Activated CD4-positive, CD25-positive, alpha-beta regulatory T cell (primary cell): ENCODE results near the gene EVC.

ENCODE experiments used
- DNase-seq, 4 experiments: peaks; one replicate each; lab custom pipeline; 2025; lab: John Stamatoyannopoulos, UW

Gene EVC

DNA sequence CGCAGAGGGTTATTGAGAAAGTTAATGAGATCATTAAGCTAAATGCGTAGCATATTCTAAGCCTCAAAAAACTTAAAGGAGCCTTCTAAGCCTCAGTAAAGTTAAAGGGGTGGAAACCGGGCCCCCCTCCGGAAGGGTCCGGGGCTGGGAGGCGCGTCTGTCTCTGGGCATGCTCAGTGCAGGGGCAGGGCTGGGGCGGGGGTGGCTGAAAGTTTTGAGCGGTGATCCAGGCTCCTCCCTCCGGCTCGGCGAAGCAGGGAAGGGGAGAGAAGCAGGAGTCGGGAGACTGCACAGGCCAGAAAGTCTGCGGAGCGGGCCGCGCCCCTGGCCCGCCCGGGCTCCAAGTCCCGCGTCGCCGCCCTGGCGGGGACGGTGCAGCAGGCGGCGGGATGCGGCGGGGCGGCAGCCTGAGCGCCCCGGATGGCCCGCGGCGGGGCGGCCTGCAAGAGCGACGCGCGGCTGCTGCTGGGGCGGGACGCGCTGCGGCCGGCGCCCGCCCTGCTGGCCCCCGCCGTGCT lies at the start of gene EVC:
Gene EVC, plus strand, starts transcription at position 241 of the 518 bp plus-strand sequence. Its CDS starts 180 bp downstream, at position 421.
- no peak for DNase-seq

DNA sequence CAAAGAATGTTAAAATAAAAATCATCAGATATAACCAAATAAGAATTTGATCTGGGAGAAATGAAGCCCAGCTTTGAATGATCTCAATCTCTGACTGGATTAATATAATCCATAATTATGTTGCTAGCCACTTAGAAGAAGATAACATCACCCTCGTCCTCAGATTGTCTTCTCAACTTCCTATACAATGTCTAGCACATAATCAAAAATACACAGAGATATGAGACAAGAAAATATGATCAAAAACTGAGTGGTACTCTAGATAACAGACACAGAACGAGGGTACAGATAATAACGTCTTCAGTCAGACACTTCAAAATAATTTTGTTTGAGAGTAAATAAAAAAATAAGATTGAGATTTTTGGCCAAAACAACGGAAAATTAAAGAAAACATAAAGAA lies 49.8 kb upstream of the EVC start:
- DNase-seq = no peak

DNA sequence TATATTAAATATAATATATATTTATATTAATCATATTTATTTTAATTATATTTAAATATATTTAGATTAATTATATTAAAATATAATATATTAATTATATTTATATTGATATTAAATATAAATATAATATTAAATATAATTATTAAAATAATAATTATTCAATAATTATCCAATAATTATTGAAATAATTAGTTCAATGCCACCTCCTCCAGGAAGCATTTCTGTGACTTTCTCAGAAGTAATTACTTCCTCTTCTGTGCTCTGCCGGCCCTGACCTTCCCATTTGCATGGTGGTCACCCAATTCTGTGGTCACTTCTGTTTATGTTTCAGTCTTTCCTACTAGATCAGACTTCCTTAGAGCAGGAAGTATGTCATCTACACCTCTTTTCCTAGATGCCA lies 48.4 kb upstream of the EVC start:
- no peak for DNase-seq

DNA sequence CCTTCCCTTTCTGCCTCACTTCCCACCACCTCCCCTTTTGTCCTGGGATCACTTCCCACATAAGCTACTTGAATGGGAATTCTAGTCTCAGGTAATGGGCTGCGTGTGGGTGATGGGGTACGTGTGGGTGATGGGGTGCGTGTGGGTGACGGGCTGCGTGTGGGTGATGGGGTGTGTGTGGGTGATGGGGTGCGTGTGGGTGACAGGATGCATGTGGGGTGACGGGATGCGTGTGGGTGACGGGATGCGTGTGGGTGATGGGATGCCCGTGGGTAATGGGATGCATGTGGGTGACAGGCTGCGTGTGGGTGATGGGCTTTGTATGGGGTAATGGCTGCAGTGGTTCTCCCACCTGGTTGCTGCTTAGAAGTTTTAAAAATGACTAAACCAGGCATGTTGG lies 46.2 kb upstream of the EVC start:
- DNase-seq = no peak

DNA sequence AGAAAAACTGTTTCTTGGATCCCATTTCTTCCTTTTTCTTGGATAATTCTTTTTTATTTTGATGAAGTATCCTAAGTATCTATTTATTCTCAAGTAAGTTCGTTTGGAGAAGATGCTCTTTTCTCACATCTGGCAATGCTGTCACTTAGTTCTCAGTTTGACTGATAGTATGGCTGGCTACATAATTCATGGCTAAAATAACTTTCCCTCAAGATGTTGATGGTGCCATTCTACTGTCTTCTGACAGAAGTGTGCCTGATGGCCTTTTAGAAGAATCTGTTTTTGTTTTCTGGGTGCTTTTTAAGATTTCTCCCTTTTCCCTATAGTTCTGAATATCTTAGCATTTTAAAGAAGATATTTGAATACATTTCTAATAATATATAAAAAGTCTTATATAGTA lies 44.3 kb upstream of the EVC start:
- DNase-seq = no peak

DNA sequence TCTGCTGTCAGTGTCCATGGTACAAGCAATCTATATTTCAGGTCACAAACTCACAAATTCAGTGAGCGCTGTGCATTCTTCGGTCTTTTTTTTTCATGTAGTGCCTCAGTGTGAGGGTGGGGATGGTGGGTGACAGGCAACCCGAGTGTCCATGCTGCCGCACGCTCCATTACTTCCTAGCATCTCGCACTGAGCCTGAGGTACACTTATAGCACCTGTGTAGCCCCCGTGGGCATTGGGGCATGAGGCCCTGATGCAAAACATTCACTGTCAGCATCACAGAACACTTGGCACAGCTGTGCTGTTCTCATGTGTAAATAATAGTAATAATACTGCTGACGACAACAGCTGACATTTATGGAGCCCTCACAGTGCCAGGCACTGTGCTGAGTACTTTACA lies 34.2 kb upstream of the EVC start:
- DNase-seq = no peak

DNA sequence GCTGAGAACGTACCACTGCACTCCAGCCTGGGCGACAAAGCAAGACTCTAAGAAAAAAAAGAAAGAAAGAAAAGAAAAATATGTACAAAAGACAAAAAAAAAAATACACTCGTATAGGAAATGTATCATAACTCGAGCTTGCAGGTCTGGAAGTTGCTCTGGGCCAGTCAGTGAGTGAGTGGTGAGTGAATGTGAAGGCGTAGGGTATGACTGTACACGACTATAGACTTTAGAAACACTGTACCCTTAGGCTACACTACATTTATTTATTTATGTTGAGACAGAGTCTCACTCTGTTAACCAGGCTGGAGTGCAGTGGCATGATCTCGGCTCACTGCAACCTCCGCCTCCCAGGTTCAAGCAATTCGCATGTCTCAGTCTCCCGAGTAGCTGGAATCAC lies 32.0 kb upstream of the EVC start:
- no peak for DNase-seq

DNA sequence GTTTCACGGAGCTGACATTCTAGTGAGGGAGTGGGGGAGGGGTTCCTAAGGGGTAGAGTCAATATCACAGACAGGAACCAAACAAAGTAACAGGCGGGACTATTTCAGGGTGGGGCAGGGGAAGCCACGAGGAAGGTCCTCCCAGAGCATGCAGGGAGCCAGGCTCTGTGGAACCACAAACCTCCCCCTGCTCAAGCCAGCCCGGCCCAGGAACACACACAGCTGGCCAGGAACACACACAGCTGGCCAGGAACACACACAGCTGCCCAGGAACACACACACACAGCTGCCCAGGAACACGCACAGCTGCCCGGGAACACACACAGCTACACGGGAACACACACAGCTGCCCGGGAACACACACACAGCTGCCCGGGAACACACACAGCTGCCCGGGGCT lies 27.4 kb upstream of the EVC start:
- DNase-seq = no peak

DNA sequence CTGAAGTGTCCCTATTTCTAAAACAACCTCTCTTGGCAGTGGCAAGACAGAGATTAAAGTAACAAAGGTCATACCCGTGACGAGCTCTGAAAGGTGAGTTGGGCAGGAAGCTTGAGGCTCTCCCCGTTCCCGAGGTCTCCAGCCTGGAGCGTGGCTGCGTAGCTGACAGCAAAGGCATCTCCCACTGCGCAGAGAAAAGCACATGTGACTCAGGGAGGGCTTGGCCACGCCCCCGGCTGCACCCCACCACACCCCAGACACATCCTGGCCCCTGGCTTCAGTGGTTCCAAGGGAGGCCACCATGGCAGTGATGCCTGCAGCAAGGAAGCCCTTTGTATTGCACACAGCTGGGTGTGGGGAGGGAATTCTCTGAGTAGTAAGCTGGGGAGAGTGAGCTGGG lies 25.7 kb upstream of the EVC start:
- DNase-seq = no peak

DNA sequence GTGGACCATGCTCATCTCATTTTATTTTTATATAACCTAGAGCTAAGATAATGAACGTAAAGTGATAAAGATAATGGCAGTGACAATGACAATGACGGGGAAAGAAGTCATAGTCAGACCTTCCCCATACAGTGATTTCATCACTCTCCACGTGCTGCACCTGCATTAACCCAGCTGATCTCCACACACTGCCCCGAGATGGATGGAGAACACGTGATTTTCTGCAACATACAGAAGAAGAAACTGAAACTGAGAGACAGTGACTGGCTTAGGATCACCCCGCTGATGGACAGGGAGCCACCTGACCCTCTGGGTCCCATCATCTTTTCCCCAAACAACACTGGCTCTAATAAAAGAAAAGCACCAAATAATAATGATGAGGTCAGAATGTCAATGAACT lies 24.7 kb upstream of the EVC start:
- no peak for DNase-seq

DNA sequence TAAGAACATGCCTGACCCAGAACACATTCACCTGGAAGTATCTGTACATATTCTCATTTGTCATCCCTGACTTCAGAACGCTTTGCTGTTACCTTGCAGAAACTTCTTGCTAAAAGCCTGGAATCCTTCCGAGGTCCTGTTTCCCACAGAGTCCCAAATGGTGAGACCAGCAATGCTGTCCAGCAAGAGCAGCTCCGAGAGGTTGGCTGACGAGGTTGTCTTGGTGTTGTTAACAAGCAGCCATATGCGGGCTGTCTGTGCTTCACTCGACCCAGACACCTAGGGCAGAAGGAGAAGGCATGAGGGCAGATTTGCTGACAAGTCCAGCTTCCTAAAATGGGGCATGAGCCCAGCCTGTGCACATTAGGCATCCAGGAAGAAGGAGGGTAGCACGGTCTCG lies 21.9 kb upstream of the EVC start:
- no peak for DNase-seq

DNA sequence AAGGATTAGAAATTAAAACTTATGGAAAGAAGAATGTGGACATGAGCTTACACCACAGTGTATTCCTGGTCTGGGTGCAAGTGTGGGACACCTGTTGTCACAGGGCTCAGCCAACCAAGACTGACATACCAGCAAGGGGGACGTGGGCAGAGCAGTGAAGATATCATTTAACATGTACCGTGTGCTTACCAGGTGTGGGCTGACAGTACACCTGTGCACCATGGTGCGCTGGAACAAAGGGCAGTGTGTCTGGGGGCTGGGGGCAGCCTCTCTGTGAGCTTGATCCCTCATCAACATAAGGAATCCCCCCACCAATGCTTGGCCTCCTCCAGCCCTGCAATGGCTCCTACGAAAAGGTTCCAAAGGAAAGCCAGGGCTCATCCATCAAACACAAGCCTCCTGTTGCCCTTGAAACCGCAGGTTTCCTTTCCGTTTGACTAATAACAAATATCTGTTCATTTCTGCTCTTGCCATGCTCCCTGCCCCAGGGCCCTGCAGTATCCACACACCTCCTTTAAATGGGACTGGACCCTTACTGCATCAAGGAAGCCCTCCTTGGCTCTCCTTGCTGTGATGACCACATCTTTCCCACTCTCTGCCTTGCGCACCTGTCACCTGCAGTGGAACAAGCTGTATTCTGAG lies 19.4 kb upstream of the EVC start:
- no peak for DNase-seq

DNA sequence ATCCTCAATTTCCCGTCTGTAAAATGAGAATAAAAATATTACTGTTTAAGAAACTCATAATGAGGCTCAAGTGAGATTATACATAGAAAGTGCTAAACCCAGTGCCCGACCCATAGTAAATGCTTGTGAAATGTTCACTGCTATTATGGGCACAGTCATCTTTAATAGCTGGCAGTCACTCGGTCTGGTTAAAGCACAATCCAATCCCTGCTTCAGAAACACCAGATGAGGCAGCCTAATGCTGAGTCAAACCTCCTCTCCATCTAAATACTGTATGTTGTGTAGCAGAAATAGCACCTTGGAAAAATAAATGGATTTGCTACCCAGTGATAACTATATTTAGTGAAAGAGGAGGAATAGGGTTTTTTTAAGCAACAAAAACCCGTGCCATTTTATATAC lies 17.1 kb upstream of the EVC start:
- DNase-seq = no peak

DNA sequence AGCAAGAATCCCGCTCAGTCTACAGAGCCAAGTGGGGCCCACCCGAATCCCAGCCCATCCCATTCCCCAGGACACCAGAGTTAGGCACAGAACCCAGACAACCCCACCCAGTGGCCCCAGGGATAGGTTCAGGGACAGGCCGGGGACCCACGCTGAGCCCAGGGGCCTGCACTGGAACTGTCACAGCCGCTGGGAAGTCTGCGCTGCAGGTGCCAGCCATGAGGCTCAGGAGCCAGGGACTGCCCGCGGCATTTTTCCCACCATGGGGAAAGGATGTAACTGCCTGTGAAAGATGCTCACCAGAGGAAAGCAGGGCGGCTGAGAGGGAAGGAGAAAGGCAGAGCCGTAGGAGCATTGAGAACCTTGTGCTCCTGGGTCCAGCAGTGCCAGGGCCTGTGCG lies 14.7 kb upstream of the EVC start:
- no peak for DNase-seq

DNA sequence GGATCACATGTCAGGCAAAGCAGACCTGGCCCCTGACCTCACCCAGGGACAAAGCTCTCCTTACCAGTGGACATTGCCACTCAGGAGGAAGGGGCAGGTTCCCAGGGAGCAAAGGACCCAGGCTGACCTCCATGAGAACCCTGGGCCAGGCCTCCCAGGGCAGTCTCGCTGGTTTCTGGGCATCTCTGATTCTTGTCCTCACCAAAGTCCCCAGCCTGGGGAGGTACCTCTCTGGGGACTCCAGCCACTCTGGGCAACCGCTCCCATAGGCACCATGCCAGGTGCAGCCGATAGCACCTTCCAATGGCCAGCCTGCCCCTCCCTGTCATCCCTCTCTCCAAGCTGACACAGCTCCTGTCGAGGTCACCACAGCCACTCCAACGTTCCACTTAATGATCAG lies 10.5 kb upstream of the EVC start:
- no peak for DNase-seq

DNA sequence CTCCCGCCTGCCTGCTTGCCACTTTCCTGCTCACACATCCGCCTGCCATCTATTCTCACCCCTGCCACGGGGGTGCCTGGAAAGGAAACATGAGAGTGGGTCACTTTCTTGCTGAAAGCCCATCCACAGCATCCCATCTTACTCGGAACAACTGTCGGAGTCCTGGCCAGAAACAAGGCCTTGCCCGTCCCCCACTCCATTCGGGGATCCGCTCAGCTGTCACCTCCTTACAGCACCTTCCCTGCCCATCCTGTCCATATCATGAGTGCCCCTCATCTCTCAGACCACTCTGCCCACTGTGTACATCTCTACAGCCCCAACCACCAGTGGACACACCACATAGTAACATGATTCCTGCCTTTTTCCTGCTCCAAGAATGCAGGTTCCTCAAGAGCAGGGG lies 9.0 kb upstream of the EVC start:
- DNase-seq = no peak

DNA sequence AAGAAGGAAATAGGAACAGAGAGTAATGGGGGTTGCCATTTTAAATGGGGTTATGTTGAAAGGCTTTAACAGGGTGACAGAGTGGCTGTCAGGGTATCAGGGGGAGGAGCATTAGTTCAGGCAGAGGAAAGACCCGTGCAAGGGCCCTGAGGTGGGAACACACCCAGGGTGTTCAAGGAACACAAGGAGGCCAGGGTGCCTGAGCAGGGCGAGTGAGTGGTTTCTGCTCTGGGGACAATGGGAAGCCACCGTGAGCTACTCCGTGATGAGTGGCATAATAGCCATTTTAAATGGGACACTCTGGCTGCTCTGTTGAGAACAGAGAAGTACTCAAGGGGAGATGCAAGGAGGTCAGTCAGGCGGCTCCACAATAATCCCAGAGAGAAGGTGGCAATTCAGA lies 7.2 kb upstream of the EVC start:
- DNase-seq = no peak

DNA sequence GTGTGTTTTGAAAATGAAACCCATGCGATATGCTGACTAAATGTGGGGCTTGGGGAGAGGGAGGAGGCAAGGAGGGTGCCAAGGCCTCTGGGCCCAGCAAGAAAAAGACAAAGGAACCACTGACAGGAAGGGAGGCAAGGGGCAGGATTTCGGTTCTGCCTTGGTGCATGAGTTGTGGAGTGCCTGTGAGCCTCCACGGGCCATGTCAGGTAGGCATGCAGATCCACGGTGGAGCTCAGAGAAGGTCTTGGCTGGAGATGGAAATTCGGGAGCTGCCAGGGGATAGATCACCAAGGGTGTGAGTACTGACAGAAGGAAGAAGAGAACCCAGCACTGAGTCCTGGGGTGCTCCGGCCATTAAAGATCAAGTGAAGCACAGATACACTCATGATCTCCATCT lies 6.7 kb upstream of the EVC start:
- DNase-seq = no peak

DNA sequence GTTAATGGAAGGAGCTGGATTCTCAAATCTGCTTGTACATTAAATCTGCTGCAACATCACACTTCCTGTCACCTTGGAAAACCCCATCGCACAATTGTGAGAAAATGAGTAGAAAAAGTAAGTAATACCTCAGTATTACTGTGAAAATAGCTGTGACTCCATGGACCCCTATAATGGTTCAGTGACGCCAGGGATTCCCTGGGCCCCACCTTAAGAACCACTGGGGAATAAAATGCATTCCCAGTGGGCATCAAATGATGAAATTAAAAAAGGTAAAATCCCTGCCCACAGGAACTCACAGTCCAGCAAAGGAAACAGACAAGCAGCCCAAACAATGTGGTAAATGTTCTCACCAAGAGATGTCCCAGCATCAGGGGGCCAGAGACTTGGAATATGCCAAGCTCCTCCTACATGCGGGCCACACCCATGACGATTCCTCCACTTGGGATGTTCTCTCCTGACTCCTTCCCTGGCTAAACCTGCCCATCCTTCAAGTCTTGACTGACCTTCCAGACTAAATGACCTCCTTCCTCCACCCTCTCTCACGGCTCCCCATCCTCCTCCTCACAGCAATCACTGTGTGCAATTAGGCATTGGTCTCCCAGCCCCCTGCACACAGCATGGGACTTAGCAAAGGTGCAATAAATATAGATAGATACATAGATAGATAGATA lies 5.2 kb upstream of the EVC start:
- no peak for DNase-seq

DNA sequence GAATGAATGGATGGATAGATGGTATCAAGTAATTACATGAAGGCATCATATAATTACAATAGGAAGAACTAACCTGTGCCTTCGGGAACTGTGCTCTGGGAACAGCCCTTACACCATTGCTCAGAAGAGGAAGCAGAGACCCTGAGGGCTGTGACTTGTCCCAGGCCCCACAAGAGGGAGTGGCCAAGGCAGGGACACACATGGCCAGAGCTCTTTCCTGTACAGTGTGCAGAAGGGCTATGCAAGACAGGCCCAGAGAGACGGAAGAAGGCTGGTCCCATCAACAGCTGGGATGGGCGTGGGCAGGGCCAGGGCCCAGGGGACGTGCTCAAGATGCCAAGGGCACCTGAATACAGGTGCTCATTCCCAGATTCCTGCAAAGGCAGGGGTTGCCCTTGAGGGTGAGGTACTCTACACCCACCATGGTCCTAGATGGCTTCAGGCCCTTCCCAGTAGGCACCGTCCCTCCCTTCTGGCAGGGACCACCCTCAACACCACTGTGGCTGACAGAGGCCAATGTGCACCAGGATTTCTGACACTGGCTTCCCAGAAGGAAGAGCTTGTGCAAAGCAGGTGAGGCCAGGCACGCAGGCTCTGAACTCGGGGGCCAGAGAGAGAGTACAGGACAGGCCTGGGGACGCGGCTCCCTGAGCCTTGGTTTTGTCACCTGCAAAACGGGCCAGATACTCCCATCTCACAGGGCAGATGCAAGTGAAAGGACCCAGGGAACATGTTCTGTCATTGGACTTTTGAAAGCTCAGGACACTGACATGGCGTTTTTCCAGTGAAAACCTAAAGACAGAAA lies 4.3 kb upstream of the EVC start:
- no peak for DNase-seq

DNA sequence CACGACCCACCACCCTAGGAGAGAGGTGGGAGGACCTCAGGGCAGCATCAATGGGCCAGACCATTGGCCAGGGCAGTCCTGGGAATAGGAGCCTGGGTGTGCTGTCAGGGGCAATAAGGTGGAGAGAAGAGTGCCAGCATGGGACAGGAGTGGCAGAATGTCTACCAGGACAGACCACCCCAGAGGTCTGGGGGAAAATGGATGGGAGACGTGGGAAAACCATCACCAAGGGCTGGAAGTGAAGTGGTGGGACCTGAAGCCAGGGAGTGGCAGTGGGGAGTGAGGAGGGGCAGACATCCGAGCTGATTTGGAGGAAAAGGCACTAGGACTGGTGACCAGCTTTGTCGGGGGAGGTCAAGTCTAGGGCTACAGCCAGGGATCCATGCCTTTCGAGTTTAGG lies 3.6 kb upstream of the EVC start:
- no peak for DNase-seq

DNA sequence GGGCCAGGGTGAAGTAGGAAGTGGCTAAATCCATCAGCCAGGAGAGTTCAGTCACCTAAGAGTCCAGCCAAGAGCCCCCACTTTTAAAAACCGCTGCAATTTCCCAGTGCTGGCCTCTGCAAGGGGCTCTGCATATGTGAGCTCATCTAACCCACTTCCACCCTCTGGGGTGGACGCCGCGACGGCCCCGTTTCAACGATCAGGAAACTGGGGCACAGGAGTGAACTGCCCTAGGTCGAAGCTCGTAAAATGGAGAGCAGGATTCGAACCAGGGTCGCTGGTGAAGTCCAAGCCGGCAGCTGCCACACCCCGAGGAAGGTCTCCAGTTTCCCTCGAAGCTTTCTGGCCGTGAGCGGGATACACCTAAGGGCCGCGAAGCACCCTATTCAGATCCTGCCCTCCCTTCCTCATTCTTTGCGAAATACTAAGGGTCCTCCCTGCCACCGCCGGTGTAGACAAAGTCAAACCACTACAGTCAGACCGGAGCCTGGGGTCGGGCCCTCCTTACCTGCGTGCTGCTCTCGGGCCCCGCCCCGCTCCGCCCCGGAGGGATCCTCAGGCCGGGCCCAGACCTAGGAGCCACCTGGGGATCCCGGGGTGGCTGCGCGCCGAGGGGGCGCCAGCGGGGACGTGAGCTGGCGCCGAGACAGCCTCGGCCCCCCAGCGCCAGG lies 3.1 kb upstream of the EVC start:
- no peak for DNase-seq
